Panc1 (cell line): ENCODE results near the gene DLGAP1. TPM values are rescaled to one million over a fixed set of nuclear protein-coding genes. Genes with fewer than 3 reads are reported as not detected.

ENCODE experiments used
- ATAC-seq: fragments of 200-7000 bp; cut with Tn5 transposase; 2 replicates; pipeline ENCODE4 v1.9.1; 2020; ENCODE audit warnings: mild to moderate bottlenecking, moderate library complexity
- BruUV-seq: library from RNA; stranded (reverse); fragments of 400-500 nt; replicated peaks from 2 replicates; lab custom pipeline; 2021; lab: Mats Ljungman, UMichigan
- CTCF ChIA-PET: fragments of 300-600 bp; sonication (Branson Sonifier 250); formaldehyde crosslinking; loops from one replicate; lab custom pipeline; 2022; ENCODE audit warnings: antibody characterized with exemption; lab: Charles Lee
- POLR2A ChIA-PET: fragments of 300-600 bp; sonication (Branson Sonifier 250); formaldehyde crosslinking; loops from one replicate; lab custom pipeline; 2022; ENCODE audit warnings: antibody characterized with exemption; lab: Charles Lee
- DNase-seq: peaks from one replicate; pipeline ENCODE4 v3.0.0-alpha.2; 2010; ENCODE audit warnings: low read depth, low spot score
- H3K27ac ChIP-seq: 2 replicates; pipeline ENCODE4 v1.5.1; 2011; ENCODE audit warnings: mild to moderate bottlenecking, low read length, inconsistent platforms
- H3K27me3 ChIP-seq: fragments of 200-500 bp; sonication (Bioruptor generic); 2 replicates; pipeline ENCODE4 v1.6.0; 2014; ENCODE audit warnings: low read length, inconsistent platforms; ENCODE audit not compliant: control insufficient read depth, insufficient read depth
- H3K36me3 ChIP-seq: fragments of 200-500 bp; sonication (Bioruptor generic); 2 replicates; pipeline ENCODE4 v1.5.1; 2014; ENCODE audit warnings: inconsistent platforms, mild to moderate bottlenecking, low read length, moderate library complexity; ENCODE audit not compliant: control insufficient read depth, insufficient read depth
- H3K4me1 ChIP-seq: 2 replicates; pipeline ENCODE4 v1.5.1; 2011; ENCODE audit warnings: inconsistent platforms, mild to moderate bottlenecking, low read length, moderate library complexity; ENCODE audit not compliant: control insufficient read depth, insufficient read depth
- H3K4me3 ChIP-seq, 2 experiments: 2 replicates each; pipeline ENCODE4 v1.5.1; 2011 to 2012; ENCODE audit warnings: low read depth in 2 of 2, low read length in 2 of 2, mild to moderate bottlenecking in 2 of 2, inconsistent platforms in 1 of 2, moderate library complexity in 1 of 2
- H3K9me3 ChIP-seq: fragments of 200-500 bp; sonication (Bioruptor generic); 2 replicates; pipeline ENCODE4 v1.5.1; 2014; ENCODE audit warnings: low read depth, mild to moderate bottlenecking, inconsistent platforms, low read length, moderate library complexity; ENCODE audit not compliant: control insufficient read depth, insufficient read depth
- POLR2AphosphoS5 ChIP-seq: IDR thresholded peaks from 2 replicates; pipeline ENCODE4 v1.6.1; 2012; ENCODE audit warnings: mild to moderate bottlenecking, low read depth, low read length, moderate library complexity
- SIN3A ChIP-seq: IDR thresholded peaks from 2 replicates; pipeline ENCODE4 v1.6.1; 2012; ENCODE audit warnings: low read depth, mild to moderate bottlenecking, low read length, moderate library complexity, borderline replicate concordance; ENCODE audit not compliant: insufficient read depth
- TCF7L2 ChIP-seq: IDR thresholded peaks from 2 replicates; pipeline ENCODE4 v1.6.1; 2011; ENCODE audit warnings: mild to moderate bottlenecking, low read depth, low read length, inconsistent platforms
- in situ Hi-C: cut with HindIII; loops from 2 replicates; pipeline ENCODE4 v1.10.0; 2016; ENCODE audit warnings: low sequenced_read_pairs, low pct_unique_long_range_greater_than_20kb
- intact Hi-C: fragments of 100-400 bp; cut with micrococcal nuclease; formaldehyde crosslinking; loops from one replicate; pipeline ENCODE4 v1.10.0; 2022; ENCODE audit not compliant: unreplicated experiment
- total RNA-seq: library from RNA; stranded (reverse); gene quantifications from one replicate; pipeline ENCODE4 v1.2.1, GENCODE V29; 2021; ENCODE audit not compliant: unreplicated experiment
- TF ChIP-seq, protein P1 (sequence below): fragments of 450-650 bp; IDR thresholded peaks from 2 replicates; pipeline ENCODE4 v1.5.1; 2017; ENCODE audit warnings: mild to moderate bottlenecking
- TF ChIP-seq, protein P2 (sequence below), 2 experiments: IDR thresholded peaks; 2 replicates each; pipeline ENCODE4 v1.6.1; 2011 to 2012; ENCODE audit warnings: low read depth in 2 of 2, control low read depth in 1 of 2, low read length in 1 of 2, mild to moderate bottlenecking in 1 of 2, moderate library complexity in 1 of 2; ENCODE audit not compliant: insufficient read depth in 1 of 2

DLGAP1 gene
- total RNA-seq, 1 experiment from 2014 or later, result 1.8 TPM

DNA sequence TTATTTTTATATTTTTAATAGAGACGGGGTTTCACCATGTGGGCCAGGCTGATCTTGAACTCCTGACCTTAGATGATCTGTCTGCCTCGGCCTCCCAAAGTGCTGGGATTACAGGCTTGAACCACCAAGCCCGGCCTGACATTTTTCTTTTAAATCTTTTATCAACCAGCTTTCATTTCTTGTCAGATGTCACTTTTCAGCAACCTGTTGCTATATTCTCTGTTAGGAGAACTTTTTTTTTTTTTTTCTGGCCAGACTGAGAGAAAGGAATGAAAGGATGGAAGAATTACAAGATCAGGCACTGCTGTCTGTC is 858.8 kb downstream of the DLGAP1 start:
- ChIA-PET CTCF (interaction anchor here (0.6 to 1.0 kb wide), 4 partner anchors 130 to 314 kb away, joined by 3 to 5 read pairs (median 3); no protein-coding TSS in a partner anchor), POLR2A (interaction anchor here (0.6 to 0.9 kb wide), 4 partner anchors 55 to 143 kb away, joined by 3 to 6 read pairs (median 4); no protein-coding TSS in a partner anchor)
- Histone ChIP-seq H3K4me3 (peak overlapping the region; percentile 50 to 86), H3K27ac (peak overlapping the region; percentile 96), H3K9me3 (no peaks in the 10 kb centered on the region), H3K36me3 (no peaks in the 10 kb centered on the region; the same call in 1 of the 2 replicates), H3K27me3 (no peaks in the 10 kb centered on the region), H3K4me1 (peaks cover 62% of the 10 kb centered on the region)
- DNase-seq (no peak), ATAC-seq (no peak)
- in situ Hi-C loops (no loop called here), intact Hi-C loops (no loop called here)
- TF ChIP-seq TCF7L2 (no peak), SIN3A (no peak), POLR2AphosphoS5 (no peak)
- TF ChIP-seq, protein P1, sequence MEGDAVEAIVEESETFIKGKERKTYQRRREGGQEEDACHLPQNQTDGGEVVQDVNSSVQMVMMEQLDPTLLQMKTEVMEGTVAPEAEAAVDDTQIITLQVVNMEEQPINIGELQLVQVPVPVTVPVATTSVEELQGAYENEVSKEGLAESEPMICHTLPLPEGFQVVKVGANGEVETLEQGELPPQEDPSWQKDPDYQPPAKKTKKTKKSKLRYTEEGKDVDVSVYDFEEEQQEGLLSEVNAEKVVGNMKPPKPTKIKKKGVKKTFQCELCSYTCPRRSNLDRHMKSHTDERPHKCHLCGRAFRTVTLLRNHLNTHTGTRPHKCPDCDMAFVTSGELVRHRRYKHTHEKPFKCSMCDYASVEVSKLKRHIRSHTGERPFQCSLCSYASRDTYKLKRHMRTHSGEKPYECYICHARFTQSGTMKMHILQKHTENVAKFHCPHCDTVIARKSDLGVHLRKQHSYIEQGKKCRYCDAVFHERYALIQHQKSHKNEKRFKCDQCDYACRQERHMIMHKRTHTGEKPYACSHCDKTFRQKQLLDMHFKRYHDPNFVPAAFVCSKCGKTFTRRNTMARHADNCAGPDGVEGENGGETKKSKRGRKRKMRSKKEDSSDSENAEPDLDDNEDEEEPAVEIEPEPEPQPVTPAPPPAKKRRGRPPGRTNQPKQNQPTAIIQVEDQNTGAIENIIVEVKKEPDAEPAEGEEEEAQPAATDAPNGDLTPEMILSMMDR, result no peak
- TF ChIP-seq, protein P2, sequence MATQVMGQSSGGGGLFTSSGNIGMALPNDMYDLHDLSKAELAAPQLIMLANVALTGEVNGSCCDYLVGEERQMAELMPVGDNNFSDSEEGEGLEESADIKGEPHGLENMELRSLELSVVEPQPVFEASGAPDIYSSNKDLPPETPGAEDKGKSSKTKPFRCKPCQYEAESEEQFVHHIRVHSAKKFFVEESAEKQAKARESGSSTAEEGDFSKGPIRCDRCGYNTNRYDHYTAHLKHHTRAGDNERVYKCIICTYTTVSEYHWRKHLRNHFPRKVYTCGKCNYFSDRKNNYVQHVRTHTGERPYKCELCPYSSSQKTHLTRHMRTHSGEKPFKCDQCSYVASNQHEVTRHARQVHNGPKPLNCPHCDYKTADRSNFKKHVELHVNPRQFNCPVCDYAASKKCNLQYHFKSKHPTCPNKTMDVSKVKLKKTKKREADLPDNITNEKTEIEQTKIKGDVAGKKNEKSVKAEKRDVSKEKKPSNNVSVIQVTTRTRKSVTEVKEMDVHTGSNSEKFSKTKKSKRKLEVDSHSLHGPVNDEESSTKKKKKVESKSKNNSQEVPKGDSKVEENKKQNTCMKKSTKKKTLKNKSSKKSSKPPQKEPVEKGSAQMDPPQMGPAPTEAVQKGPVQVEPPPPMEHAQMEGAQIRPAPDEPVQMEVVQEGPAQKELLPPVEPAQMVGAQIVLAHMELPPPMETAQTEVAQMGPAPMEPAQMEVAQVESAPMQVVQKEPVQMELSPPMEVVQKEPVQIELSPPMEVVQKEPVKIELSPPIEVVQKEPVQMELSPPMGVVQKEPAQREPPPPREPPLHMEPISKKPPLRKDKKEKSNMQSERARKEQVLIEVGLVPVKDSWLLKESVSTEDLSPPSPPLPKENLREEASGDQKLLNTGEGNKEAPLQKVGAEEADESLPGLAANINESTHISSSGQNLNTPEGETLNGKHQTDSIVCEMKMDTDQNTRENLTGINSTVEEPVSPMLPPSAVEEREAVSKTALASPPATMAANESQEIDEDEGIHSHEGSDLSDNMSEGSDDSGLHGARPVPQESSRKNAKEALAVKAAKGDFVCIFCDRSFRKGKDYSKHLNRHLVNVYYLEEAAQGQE (IDR thresholded peaks at IDR 0.05; ENCODE audit: insufficient read depth in 1 of 2, low read depth in 2 of 2, low read length in 1 of 2), result no peak
- no TSS peak for BruUV-seq

DNA sequence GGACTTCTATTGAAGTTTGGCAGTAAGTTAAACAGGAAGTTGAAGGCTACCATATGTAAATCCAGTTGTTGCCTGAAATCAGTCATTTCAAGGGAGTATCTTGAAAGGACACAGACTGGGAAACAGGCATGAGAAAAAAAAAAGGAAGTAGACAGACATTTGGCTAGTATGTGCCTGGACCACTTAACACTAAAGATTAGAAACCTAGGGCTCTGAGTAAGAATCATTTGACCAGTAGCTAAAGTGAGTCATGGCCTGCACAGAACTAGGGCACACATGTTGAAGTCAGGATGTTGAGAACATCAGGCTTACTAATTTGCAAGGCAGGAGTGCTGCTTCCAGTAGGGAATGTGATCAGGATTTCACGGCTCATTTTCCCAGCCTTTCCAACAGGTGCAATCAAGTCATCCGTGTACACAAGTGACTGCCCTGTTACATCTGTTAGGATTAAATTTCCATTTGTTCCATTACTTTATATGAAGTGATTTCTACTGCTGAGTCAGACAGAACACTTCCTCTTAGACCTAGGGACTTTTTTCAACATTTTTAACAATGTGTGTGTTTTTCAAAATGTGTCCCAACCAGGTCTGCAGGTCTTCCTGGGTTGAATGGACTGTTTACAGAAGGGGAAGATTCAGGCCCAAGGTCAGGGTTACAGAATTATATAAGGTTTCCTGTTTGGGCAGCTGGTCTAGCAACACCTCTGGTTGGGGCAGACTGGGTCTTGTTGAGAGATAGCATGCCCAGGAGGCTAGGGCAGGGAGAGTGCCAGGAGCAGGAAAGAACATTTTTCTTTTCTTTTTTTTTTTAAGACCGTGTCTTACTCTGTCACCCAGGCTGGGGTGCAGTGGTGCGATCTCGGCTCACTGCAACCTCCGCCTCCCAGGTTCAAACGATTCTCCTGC is 859.5 kb downstream of the DLGAP1 start:
- peak overlapping the region; percentile 96 for H3K27ac ChIP-seq
- ChIA-PET CTCF (interaction anchor here (0.6 to 1.8 kb wide), 5 partner anchors 71 to 314 kb away, joined by 3 to 15 read pairs (median 3); no protein-coding TSS in a partner anchor), POLR2A (interaction anchor here (0.6 to 2.1 kb wide), 4 partner anchors 65 to 142 kb away, joined by 3 to 13 read pairs (median 5); no protein-coding TSS in a partner anchor)
- in situ Hi-C loops, result no loop called here
- H3K9me3 ChIP-seq, result no peaks in the 10 kb centered on the region
- DNase-seq (peak; percentile 91), ATAC-seq (peak; percentile 19; the same call in 1 of the 2 replicates)
- H3K4me3 ChIP-seq, result peak overlapping the region; percentile 50 to 86
- BruUV-seq, result no TSS peak
- no peaks in the 10 kb centered on the region for H3K27me3 ChIP-seq
- TF ChIP-seq POLR2AphosphoS5 (peak; percentile 78), SIN3A (no peak)
- intact Hi-C loops, result loop anchor here (2.0 kb wide), 1 partner anchor 313 kb away; no protein-coding TSS in a partner anchor
- peaks cover 66% of the 10 kb centered on the region for H3K4me1 ChIP-seq
- H3K36me3 ChIP-seq, result no peaks in the 10 kb centered on the region; the same call in 1 of the 2 replicates
